ENCODE results near the gene PDIK1L. TPM values are rescaled to one million over a fixed set of nuclear protein-coding genes. Genes with fewer than 3 reads are reported as not detected.
A peak's percentile ranks its signal among the peaks of the same experiment; 100 is the strongest.

Gene PDIK1L
- total and polyA plus RNA-seq, 2 of the 4 experiments (the other 2 are of a cell fraction) = 1.4 to 3.0 TPM

GRCh38 chr1:26069941-26070295 lies 41.7 kb upstream of the PDIK1L start:
- Histone ChIP-seq H3K56ac (ENCODE audit: extremely low read depth, insufficient read depth, low read length) (no peak overlapping the region), H2BK5ac (ENCODE audit: low read depth, low read length, poor library complexity, severe bottlenecking) (no peak overlapping the region), H3K27ac (ENCODE audit: insufficient read depth, low read length) (no peak overlapping the region), H4K5ac (ENCODE audit: low read depth, low read length) (no peak overlapping the region), H3K23ac (ENCODE audit: low read depth, low read length) (no peak overlapping the region), H4K20me1 (ENCODE audit: insufficient read depth, low read length) (no peaks in the 10 kb centered on the region), H4K8ac (ENCODE audit: low read depth in 2 of 2, low read length in 2 of 2) (no peak overlapping the region), H2AK9ac (replicated peaks; ENCODE audit: low read depth, low read length, poor library complexity) (no peak overlapping the region), H4K91ac (ENCODE audit: insufficient read depth, low read depth, low read length) (no peak overlapping the region), H3K9ac (ENCODE audit: low read depth, low read length) (no peak overlapping the region), H3K36me3 (ENCODE audit: control insufficient read depth, insufficient read depth, low read length) (no peaks in the 10 kb centered on the region), H3K4me3 (ENCODE audit: insufficient read depth, low read depth, low read length) (no peak overlapping the region), H2AK5ac (ENCODE audit: low read depth, low read length) (no peak overlapping the region), H3K18ac (ENCODE audit: low read depth, low read length) (no peak overlapping the region), H2BK20ac (ENCODE audit: low read depth, low read length) (no peak overlapping the region), H3K4me1 (ENCODE audit: control insufficient read depth, insufficient read depth, low read length) (no peaks in the 10 kb centered on the region), H3K9me1 (ENCODE audit: insufficient read depth, low read length) (no peaks in the 10 kb centered on the region), H2BK15ac (ENCODE audit: low read depth, low read length) (no peak overlapping the region), H3K14ac (replicated peaks; ENCODE audit: low read depth, low read length) (no peak overlapping the region), H2BK120ac (ENCODE audit: low read depth, low read length) (no peak overlapping the region), H3K9me3 (ENCODE audit: control insufficient read depth, insufficient read depth, low read length) (no peaks in the 10 kb centered on the region), H3K79me1 (ENCODE audit: low read depth in 1 of 2, low read length in 2 of 2) (no peaks in the 10 kb centered on the region), H3K4me2 (ENCODE audit: low read depth, low read length) (no peak overlapping the region), H3K27me3 (ENCODE audit: control insufficient read depth, insufficient read depth, low read length) (peaks cover 68% of the 10 kb centered on the region), H2AFZ (replicated peaks; ENCODE audit: low read length, poor library complexity) (no peak overlapping the region), H3K4ac (ENCODE audit: low read depth, low read length) (no peak overlapping the region)
- intact Hi-C loops (cut with micrococcal nuclease) = no loop called here
- ChIA-PET CTCF (no interaction called here), POLR2A (ENCODE audit: unreplicated experiment) (no interaction called here)
- in situ Hi-C loops (cut with MboI; ENCODE audit: low sequenced_read_pairs) = no loop called here
- ATAC-seq (ENCODE audit: low read depth) (no peak), DNase-seq (no peak)
- WGBS, 2 experiments (ENCODE audit: extremely low coverage in 2 of 2, insufficient read length in 1 of 2) = no CpG with 5 or more reads among the region's 1 CpG
- no peak for TF ChIP-seq CEBPB (IDR thresholded peaks at IDR 0.05; ENCODE audit: low read depth, low read length)
- no peak for TF ChIP-seq RAD21 (IDR thresholded peaks at IDR 0.05; ENCODE audit: low read length)
- 0 out of 2 replicates have a peak, but pooled peaks have one; percentile 14 for TF ChIP-seq MAFK (IDR thresholded peaks at IDR 0.05; ENCODE audit: low read depth, low read length)
- TF ChIP-seq ELK1 (IDR thresholded peaks at IDR 0.05; ENCODE audit: borderline replicate concordance, low read depth, low read length) = no peak
- TF ChIP-seq CHD1 (IDR thresholded peaks at IDR 0.05; ENCODE audit: low read depth, low read length) = no peak
- no TSS peak for BruUV-seq (replicated peaks)
- dilution Hi-C loops (cut with HindIII; ENCODE audit: low sequenced_read_pairs, unreplicated experiment) = no loop called here

Data from IMR-90 (cell line).